K562 (cell line): Measurements from ENCODE around the gene ARHGAP4. TPM values are rescaled to one million over a fixed set of nuclear protein-coding genes. Genes with fewer than 3 reads are reported as not detected.
A peak's percentile ranks its signal among the peaks of the same experiment; 100 is the strongest.

Experiments
- ARID2 ChIP-seq: fragments of 450-650 bp; IDR thresholded peaks from 2 replicates; pipeline ENCODE4 v1.6.1; 2017; ENCODE audit warnings: antibody characterized with exemption, mild to moderate bottlenecking
- BDP1 ChIP-seq: IDR thresholded peaks from 3 replicates; pipeline ENCODE4 v1.6.1; 2011; ENCODE audit not compliant: insufficient read length, insufficient read depth
- ETS2 ChIP-seq: IDR thresholded peaks from 2 replicates; pipeline ENCODE4 v1.6.1; 2016; ENCODE audit warnings: borderline replicate concordance, missing genetic modification characterization, mild to moderate bottlenecking, moderate library complexity, missing compliant biosample characterization; ENCODE audit not compliant: poor library complexity, severe bottlenecking
- HCFC1 ChIP-seq: IDR thresholded peaks from 2 replicates; pipeline ENCODE4 v1.6.1; 2012; ENCODE audit warnings: low read depth, low read length, improper control_type of control experiment
- JUN ChIP-seq, 2 experiments: sonication (generic) in 1 of 2; formaldehyde crosslinking in 1 of 2; IDR thresholded peaks; 2 replicates each; pipeline versions ENCODE4 v1.6.1 to v1.8.0; 2012 to 2022; ENCODE audit warnings: borderline replicate concordance in 2 of 2, mild to moderate bottlenecking in 2 of 2, improper control_type of control experiment in 1 of 2, low read depth in 1 of 2, low read length in 1 of 2, missing genetic modification reagents in 1 of 2
- MAZ ChIP-seq, 2 experiments: fragments of 450-650 bp in 1 of 2; sonication (generic) in 1 of 2; formaldehyde crosslinking; IDR thresholded peaks in 1 of 2; conservative IDR thresholded peaks in 1 of 2; 2 replicates each; pipeline versions ENCODE4 v1.4.0 to v1.5.0; 2020; ENCODE audit warnings: mild to moderate bottlenecking in 1 of 2, missing genetic modification reagents in 1 of 2
- MEF2A ChIP-seq: IDR thresholded peaks from 2 replicates; pipeline ENCODE4 v1.6.1; 2011; ENCODE audit warnings: low read depth, mild to moderate bottlenecking, low read length, moderate library complexity; ENCODE audit not compliant: control insufficient read depth
- NCOA1 ChIP-seq: fragments of 450-650 bp; IDR thresholded peaks from 2 replicates; pipeline ENCODE4 v1.6.1; 2016; ENCODE audit warnings: low read depth
- POLR2B ChIP-seq: fragments of 450-650 bp; IDR thresholded peaks from 2 replicates; pipeline ENCODE4 v1.6.1; 2018; ENCODE audit warnings: low read depth; ENCODE audit not compliant: partially characterized antibody
- SRSF9 ChIP-seq: fragments of 200-400 bp; formaldehyde crosslinking; IDR thresholded peaks from 2 replicates; pipeline ENCODE4 v1.6.1; 2017; ENCODE audit warnings: low read depth, low read length, borderline replicate concordance
- polyA plus RNA-seq, 8 experiments: library from polyadenylated mRNA; depleted of rRNA in 4 of 8; stranded (reverse) in 5 of 8; unstranded in 3 of 8; fragments of >200 nt; fragmentation: Nextera tagmentation in 2 of 8; fragmentation: Illumina TruSeq in 1 of 8; extraction: Ambion mirVana in 2 of 8; extraction: Trizol in 1 of 8; gene quantifications; 2 replicates each; pipeline versions ENCODE4 v1.2.1 to v1.2.3, GENCODE V29; 2011 to 2014; ENCODE audit warnings: inconsistent platforms in 1 of 8, missing spikeins in 1 of 8
- total RNA-seq, 7 experiments: library from RNA; depleted of rRNA in 6 of 7; stranded (reverse); fragments of >200 nt in 6 of 7; fragmentation: Illumina TruSeq in 2 of 7; extraction: Trizol in 2 of 7; gene quantifications; 2 replicates each; pipeline versions ENCODE4 v1.2.1 to v1.2.3, GENCODE V29; 2011 to 2021; ENCODE audit warnings: low replicate concordance in 1 of 7
- TF ChIP-seq, protein P1 (sequence below): sonication (generic); formaldehyde crosslinking; IDR thresholded peaks from 2 replicates; pipeline ENCODE4 v1.8.1; 2023; ENCODE audit warnings: mild to moderate bottlenecking, missing genetic modification reagents
- TF ChIP-seq, protein P2 (sequence below): sonication (generic); formaldehyde crosslinking; IDR thresholded peaks from 2 replicates; pipeline ENCODE4 v1.8.1; 2023; ENCODE audit warnings: missing genetic modification reagents, mild to moderate bottlenecking, borderline replicate concordance
- TF ChIP-seq, protein P3 (sequence below): fragments of 200-800 bp; sonication (Bioruptor generic); IDR thresholded peaks from 2 replicates; pipeline ENCODE4 v1.6.1; 2016; ENCODE audit warnings: missing genetic modification characterization, missing compliant biosample characterization

The ARHGAP4 gene
- total and polyA plus RNA-seq, 9 of the 15 experiments (the other 6 are each of a cell fraction or from before 2014, with no cell fraction given) = 0.30 to 81.8 (median 13.5) TPM

DNA sequence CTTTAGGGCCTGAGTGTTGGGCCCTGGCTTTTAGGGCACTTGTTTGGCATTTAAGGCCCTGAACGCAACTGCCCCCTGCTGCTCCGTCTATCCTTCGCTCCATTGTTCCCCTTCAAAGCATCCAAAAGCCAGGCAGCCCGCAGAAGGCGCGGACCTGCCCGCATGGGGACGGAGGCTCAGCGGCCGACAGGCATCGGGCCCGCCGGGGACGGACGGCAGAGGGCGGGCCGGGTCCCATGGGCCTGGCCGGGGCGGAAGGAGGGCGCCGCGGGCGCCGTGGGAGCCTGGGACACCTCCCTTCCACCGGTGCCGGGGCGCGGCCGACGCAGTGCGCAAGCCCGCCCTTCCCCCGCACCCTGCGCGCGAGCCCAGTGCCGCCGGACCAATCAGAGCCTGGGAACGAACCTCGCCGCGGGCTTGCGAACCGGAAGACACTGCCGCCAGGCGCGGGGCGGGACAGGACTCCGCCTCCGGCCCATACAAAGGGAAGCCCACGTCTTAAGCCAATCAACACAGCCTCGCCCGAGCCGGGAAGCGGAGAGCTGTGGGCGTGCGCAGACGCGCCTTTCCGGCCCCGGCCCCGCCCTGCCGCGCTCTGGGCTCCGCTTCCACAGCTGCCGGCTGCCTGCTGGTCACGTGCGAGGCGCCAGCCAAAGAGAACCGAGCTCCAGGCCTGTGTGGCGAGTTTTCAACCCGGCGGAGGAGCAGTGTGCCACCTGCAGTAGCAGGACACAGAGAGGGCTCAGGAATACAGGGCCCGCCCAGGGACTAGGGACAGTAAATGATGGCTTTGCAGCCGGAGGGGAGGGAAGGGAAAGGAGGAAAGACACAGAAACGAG is 2.1 kb upstream of the ARHGAP4 start (continued):
- TF ChIP-seq, protein P1, sequence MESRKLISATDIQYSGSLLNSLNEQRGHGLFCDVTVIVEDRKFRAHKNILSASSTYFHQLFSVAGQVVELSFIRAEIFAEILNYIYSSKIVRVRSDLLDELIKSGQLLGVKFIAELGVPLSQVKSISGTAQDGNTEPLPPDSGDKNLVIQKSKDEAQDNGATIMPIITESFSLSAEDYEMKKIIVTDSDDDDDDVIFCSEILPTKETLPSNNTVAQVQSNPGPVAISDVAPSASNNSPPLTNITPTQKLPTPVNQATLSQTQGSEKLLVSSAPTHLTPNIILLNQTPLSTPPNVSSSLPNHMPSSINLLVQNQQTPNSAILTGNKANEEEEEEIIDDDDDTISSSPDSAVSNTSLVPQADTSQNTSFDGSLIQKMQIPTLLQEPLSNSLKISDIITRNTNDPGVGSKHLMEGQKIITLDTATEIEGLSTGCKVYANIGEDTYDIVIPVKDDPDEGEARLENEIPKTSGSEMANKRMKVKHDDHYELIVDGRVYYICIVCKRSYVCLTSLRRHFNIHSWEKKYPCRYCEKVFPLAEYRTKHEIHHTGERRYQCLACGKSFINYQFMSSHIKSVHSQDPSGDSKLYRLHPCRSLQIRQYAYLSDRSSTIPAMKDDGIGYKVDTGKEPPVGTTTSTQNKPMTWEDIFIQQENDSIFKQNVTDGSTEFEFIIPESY (CRISPR knock-in tag) = no peak
- TF ChIP-seq, protein P2, sequence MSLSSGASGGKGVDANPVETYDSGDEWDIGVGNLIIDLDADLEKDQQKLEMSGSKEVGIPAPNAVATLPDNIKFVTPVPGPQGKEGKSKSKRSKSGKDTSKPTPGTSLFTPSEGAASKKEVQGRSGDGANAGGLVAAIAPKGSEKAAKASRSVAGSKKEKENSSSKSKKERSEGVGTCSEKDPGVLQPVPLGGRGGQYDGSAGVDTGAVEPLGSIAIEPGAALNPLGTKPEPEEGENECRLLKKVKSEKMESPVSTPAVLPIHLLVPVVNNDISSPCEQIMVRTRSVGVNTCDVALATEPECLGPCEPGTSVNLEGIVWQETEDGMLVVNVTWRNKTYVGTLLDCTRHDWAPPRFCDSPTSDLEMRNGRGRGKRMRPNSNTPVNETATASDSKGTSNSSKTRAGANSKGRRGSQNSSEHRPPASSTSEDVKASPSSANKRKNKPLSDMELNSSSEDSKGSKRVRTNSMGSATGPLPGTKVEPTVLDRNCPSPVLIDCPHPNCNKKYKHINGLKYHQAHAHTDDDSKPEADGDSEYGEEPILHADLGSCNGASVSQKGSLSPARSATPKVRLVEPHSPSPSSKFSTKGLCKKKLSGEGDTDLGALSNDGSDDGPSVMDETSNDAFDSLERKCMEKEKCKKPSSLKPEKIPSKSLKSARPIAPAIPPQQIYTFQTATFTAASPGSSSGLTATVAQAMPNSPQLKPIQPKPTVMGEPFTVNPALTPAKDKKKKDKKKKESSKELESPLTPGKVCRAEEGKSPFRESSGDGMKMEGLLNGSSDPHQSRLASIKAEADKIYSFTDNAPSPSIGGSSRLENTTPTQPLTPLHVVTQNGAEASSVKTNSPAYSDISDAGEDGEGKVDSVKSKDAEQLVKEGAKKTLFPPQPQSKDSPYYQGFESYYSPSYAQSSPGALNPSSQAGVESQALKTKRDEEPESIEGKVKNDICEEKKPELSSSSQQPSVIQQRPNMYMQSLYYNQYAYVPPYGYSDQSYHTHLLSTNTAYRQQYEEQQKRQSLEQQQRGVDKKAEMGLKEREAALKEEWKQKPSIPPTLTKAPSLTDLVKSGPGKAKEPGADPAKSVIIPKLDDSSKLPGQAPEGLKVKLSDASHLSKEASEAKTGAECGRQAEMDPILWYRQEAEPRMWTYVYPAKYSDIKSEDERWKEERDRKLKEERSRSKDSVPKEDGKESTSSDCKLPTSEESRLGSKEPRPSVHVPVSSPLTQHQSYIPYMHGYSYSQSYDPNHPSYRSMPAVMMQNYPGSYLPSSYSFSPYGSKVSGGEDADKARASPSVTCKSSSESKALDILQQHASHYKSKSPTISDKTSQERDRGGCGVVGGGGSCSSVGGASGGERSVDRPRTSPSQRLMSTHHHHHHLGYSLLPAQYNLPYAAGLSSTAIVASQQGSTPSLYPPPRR (CRISPR knock-in tag) = no peak
- TF ChIP-seq JUN (IDR thresholded peaks at IDR 0.05; ENCODE audit: borderline replicate concordance, low read depth, low read length) (0 out of 2 replicates have a peak, but pooled peaks have one; percentile 14), JUN (CRISPR knock-in tag; IDR thresholded peaks at IDR 0.05; ENCODE audit: borderline replicate concordance) (no peak), ARID2 (no peak), MEF2A (no peak), SRSF9 (no peak), POLR2B (peak; percentile 29), ETS2 (no peak), MAZ (CRISPR knock-in tag; conservative IDR thresholded peaks at IDR 0.05 in 1 of 2, IDR thresholded peaks at IDR 0.05 in 1 of 2) (peak; percentile 33 to 65; a peak in 2 of 4 replicates), HCFC1 (no peak; the same call in 1 of the 2 replicates), BDP1 (no peak), NCOA1 (no peak)
- TF ChIP-seq, protein P3, sequence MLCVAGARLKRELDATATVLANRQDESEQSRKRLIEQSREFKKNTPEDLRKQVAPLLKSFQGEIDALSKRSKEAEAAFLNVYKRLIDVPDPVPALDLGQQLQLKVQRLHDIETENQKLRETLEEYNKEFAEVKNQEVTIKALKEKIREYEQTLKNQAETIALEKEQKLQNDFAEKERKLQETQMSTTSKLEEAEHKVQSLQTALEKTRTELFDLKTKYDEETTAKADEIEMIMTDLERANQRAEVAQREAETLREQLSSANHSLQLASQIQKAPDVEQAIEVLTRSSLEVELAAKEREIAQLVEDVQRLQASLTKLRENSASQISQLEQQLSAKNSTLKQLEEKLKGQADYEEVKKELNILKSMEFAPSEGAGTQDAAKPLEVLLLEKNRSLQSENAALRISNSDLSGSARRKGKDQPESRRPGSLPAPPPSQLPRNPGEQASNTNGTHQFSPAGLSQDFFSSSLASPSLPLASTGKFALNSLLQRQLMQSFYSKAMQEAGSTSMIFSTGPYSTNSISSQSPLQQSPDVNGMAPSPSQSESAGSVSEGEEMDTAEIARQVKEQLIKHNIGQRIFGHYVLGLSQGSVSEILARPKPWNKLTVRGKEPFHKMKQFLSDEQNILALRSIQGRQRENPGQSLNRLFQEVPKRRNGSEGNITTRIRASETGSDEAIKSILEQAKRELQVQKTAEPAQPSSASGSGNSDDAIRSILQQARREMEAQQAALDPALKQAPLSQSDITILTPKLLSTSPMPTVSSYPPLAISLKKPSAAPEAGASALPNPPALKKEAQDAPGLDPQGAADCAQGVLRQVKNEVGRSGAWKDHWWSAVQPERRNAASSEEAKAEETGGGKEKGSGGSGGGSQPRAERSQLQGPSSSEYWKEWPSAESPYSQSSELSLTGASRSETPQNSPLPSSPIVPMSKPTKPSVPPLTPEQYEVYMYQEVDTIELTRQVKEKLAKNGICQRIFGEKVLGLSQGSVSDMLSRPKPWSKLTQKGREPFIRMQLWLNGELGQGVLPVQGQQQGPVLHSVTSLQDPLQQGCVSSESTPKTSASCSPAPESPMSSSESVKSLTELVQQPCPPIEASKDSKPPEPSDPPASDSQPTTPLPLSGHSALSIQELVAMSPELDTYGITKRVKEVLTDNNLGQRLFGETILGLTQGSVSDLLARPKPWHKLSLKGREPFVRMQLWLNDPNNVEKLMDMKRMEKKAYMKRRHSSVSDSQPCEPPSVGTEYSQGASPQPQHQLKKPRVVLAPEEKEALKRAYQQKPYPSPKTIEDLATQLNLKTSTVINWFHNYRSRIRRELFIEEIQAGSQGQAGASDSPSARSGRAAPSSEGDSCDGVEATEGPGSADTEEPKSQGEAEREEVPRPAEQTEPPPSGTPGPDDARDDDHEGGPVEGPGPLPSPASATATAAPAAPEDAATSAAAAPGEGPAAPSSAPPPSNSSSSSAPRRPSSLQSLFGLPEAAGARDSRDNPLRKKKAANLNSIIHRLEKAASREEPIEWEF (CRISPR knock-in tag) = no peak
